Measurements from ENCODE around the gene SLC39A11. TPM values are rescaled to one million over a fixed set of nuclear protein-coding genes. Genes with fewer than 3 reads are reported as not detected.
"Not testable (repeated sequence)": the region's sequence is repeated elsewhere in the genome, so short reads cannot be mapped to it uniquely, and the experiment has no call there.

SLC39A11 gene
- total RNA-seq, 1 donor from 2014 or later, result 5.5 TPM

GRCh38 chr17:72995008-72995656, 97.4 kb downstream of the SLC39A11 start:
- Mint-ChIP-seq H3K9me3 (peaks cover 6% of the 10 kb centered on the region), H3K27ac (no peak overlapping the region), H3K27me3 (ENCODE audit: insufficient read depth, low read depth) (peaks cover 3% of the 10 kb centered on the region), H3K36me3 (peaks cover 2% of the 10 kb centered on the region), H3K4me3 (no peak overlapping the region), H3K4me1 (peaks cover 11% of the 10 kb centered on the region)
- H3K27ac ChIP-seq, result no peak overlapping the region
- H3K4me2 ChIP-seq, result no peak overlapping the region
- no peaks in the 10 kb centered on the region for H3K79me2 ChIP-seq (ENCODE audit: low read depth)
- H3K9ac ChIP-seq, result no peak overlapping the region
- no peaks in the 10 kb centered on the region for H3K27me3 ChIP-seq
- no peaks in the 10 kb centered on the region for H3K9me3 ChIP-seq (ENCODE audit: low read depth)
- H4K20me1 ChIP-seq (ENCODE audit: low read depth), result no peaks in the 10 kb centered on the region
- no peaks in the 10 kb centered on the region for H3K36me3 ChIP-seq
- DNase-seq (ENCODE audit: low spot score), result no peak
- H3K4me1 ChIP-seq, result peaks cover 4% of the 10 kb centered on the region
- TF ChIP-seq EZH2 (IDR thresholded peaks at IDR 0.05), result no peak
- no peak for TF ChIP-seq CTCF (IDR thresholded peaks at IDR 0.05)
- no peak for TF ChIP-seq EZH2phosphoT487 (IDR thresholded peaks at IDR 0.05)
- H3F3A ChIP-seq (ENCODE audit: low read depth), result no peaks in the 10 kb centered on the region
- H2AFZ ChIP-seq (replicated peaks), result no peak overlapping the region
- H3K4me3 ChIP-seq, result no peak overlapping the region

DNA sequence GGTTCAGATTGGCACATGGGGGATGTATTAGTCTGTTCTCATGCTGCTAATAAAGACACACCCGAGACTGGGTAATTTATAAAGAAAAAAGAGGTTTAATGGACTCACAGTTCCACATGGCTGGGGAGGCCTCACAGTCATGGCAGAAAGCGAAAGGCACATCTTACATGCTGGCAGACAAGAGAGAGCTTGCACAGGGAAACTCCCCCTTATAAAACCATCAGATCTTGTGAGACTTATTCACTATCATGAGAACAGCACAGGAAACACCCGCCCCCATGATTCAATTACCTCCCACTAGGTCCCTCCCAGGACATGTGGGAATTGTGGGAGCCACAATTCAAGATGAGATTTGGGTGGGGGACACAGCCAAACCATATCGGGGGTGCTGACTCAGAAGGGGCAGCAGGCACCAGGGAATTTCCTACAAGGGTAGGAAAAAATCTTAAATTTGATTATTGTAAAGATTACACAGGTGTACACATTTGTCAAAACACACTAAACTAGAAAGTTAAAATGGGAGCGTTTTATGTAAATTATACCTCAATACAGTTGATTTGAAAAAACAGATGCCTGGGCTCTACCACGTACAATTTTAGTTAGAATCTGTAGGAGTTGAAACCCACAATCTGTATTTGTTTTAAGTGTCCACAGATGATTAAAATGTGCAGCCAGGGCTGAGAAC, 99.6 kb downstream of the SLC39A11 start:
- H3K4me1 ChIP-seq; DNase-seq (ENCODE audit: low spot score); H3K36me3 ChIP-seq; H4K20me1 ChIP-seq (ENCODE audit: low read depth); H2AFZ ChIP-seq (replicated peaks); H3K4me2 ChIP-seq; H3K4me3 ChIP-seq; H3K4me3 Mint-ChIP-seq; H3F3A ChIP-seq (ENCODE audit: low read depth); H3K4me1 Mint-ChIP-seq; H3K9ac ChIP-seq; H3K36me3 Mint-ChIP-seq; H3K9me3 Mint-ChIP-seq; H3K9me3 ChIP-seq (ENCODE audit: low read depth); H3K27ac ChIP-seq; H3K79me2 ChIP-seq (ENCODE audit: low read depth); H3K27me3 Mint-ChIP-seq (ENCODE audit: insufficient read depth, low read depth); H3K27me3 ChIP-seq: not testable (repeated sequence)
- H3K27ac Mint-ChIP-seq, result peak overlapping the region; percentile 73

DNA sequence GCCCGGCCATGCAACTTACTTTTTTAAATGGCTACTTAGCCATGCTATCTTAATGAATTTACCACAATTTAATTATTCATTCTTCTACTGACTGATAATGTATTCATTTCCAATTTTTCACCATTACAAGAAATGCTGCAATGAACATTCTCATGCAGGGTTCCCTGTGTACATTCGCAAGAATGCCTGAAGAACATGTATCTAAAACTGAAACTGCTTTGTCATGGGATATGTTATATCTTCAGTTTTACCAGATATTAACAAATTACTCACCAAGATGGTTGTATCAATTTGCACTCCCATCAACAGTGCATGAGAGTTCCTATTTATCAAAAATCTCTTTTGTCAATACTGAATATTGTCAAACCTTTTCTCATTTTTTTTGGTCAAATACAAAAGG, 100.8 kb downstream of the SLC39A11 start:
- H3K9me3 ChIP-seq (ENCODE audit: low read depth), result no peaks in the 10 kb centered on the region

More for the DNA sequence above, 100.8 kb downstream of the SLC39A11 start:
- no peak overlapping the region for H3K4me3 Mint-ChIP-seq
- peaks cover 6% of the 10 kb centered on the region for H3K9me3 Mint-ChIP-seq
- H3K4me3 ChIP-seq, result no peak overlapping the region
- H3K36me3 ChIP-seq, result no peaks in the 10 kb centered on the region
- peaks cover 2% of the 10 kb centered on the region for H3K36me3 Mint-ChIP-seq
- no peaks in the 10 kb centered on the region for H3K79me2 ChIP-seq (ENCODE audit: low read depth)
- no peak for TF ChIP-seq EZH2 (IDR thresholded peaks at IDR 0.05)
- TF ChIP-seq CTCF (IDR thresholded peaks at IDR 0.05), result no peak
- TF ChIP-seq EZH2phosphoT487 (IDR thresholded peaks at IDR 0.05), result no peak
- no peaks in the 10 kb centered on the region for H3F3A ChIP-seq (ENCODE audit: low read depth)
- no peaks in the 10 kb centered on the region for H3K4me1 Mint-ChIP-seq
- DNase-seq (ENCODE audit: low spot score), result no peak
- H3K4me1 ChIP-seq, result no peaks in the 10 kb centered on the region
- H3K27ac Mint-ChIP-seq, result no peak overlapping the region
- no peaks in the 10 kb centered on the region for H3K27me3 ChIP-seq
- H3K9ac ChIP-seq, result no peak overlapping the region
- no peak overlapping the region for H3K27ac ChIP-seq
- no peaks in the 10 kb centered on the region for H4K20me1 ChIP-seq (ENCODE audit: low read depth)
- no peak overlapping the region for H2AFZ ChIP-seq (replicated peaks)
- H3K27me3 Mint-ChIP-seq (ENCODE audit: insufficient read depth, low read depth), result peaks cover 5% of the 10 kb centered on the region
- no peak overlapping the region for H3K4me2 ChIP-seq
